Activated CD8-positive, alpha-beta memory T cell treated with anti-CD3 and anti-CD28 coated beads, Interleukin-2, amount 10 ng/mL, durations not matched to agents 7 days and 5 days (primary cell): ENCODE data around the gene FRG2B. TPM values are rescaled to one million over a fixed set of nuclear protein-coding genes. Genes with fewer than 3 reads are reported as not detected.
A peak's percentile ranks its signal among the peaks of the same experiment; 100 is the strongest.
"Not testable (repeated sequence)": the region's sequence is repeated elsewhere in the genome, so short reads cannot be mapped to it uniquely, and the experiment has no call there.

ENCODE experiments used
- ATAC-seq: fragments of 150-1000 bp; cut with Tn5 transposase; one replicate; pipeline ENCODE4 v1.10.0; 2021; ENCODE audit warnings: moderate library complexity
- CTCF ChIA-PET: fragments of 350-600 bp; sonication (Branson Sonifier 250); formaldehyde crosslinking; loops from one replicate; lab custom pipeline; 2021; ENCODE audit warnings: antibody characterized with exemption; lab: Charles Lee
- DNase-seq: peaks from one replicate; pipeline ENCODE4 v3.0.0-alpha.2; 2020
- H3K27ac Mint-ChIP-seq: one replicate; pipeline ENCODE4 v1.8.0; 2021; ENCODE audit warnings: mild to moderate bottlenecking, mixed read lengths
- H3K27me3 Mint-ChIP-seq: one replicate; pipeline ENCODE4 v1.8.0; 2021; ENCODE audit warnings: mixed read lengths
- H3K36me3 Mint-ChIP-seq: one replicate; pipeline ENCODE4 v1.8.0; 2021; ENCODE audit warnings: mild to moderate bottlenecking, mixed read lengths
- H3K4me1 Mint-ChIP-seq: one replicate; pipeline ENCODE4 v1.8.0; 2021; ENCODE audit warnings: mixed read lengths
- H3K4me3 Mint-ChIP-seq: one replicate; pipeline ENCODE4 v1.8.0; 2021; ENCODE audit warnings: mild to moderate bottlenecking, moderate library complexity, mixed read lengths
- H3K9me3 Mint-ChIP-seq: one replicate; pipeline ENCODE4 v1.8.0; 2022; ENCODE audit warnings: low read depth, mixed read lengths
- total RNA-seq, 2 experiments: library from RNA; stranded (reverse); gene quantifications; one replicate each; pipeline ENCODE4 v1.2.3, GENCODE V29; 2021

The FRG2B gene
- not detected for total RNA-seq

DNA sequence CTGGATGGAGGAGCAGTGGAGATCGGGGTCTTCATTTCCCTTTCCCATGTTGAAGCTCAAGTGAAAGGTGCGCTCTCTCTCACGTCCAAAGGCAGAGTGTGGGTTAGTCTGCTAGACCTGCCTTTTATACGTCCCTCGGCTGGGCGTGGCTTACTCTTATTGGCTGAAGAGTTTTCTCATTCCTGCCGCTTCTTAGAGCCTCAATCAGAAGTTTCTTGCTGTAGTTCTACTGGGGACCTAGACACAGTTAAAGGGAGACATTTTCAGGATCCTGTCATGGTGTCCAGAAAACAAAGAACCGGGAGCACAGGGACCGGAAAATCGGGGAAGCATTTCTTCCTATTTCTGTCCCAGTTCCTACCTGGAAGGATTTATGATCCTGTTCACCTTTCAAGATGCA lies at the start of gene FRG2B:
Gene FRG2B, minus strand, starts transcription at position 101 of the 400 bp plus-strand sequence. Its CDS starts 53 bp downstream, at position 48.
- H3K27me3 Mint-ChIP-seq = peaks cover 15% of the 10 kb centered on the region
- H3K36me3 Mint-ChIP-seq, H3K4me3 Mint-ChIP-seq, CTCF ChIA-PET, H3K27ac Mint-ChIP-seq, ATAC-seq, DNase-seq, H3K4me1 Mint-ChIP-seq, H3K9me3 Mint-ChIP-seq: not testable (repeated sequence)

DNA sequence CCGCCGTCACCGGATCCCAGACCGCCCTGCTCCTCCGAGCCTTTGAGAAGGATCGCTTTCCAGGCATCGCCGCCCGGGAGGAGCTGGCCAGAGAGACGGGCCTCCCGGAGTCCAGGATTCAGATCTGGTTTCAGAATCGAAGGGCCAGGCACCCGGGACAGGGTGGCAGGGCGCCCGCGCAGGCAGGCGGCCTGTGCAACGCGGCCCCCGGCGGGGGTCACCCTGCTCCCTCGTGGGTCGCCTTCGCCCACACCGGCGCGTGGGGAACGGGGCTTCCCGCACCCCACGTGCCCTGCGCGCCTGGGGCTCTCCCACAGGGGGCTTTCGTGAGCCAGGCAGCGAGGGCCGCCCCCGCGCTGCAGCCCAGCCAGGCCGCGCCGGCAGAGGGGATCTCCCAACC lies 40.9 kb upstream of the FRG2B start:
- H3K4me3 Mint-ChIP-seq, H3K9me3 Mint-ChIP-seq, ATAC-seq, CTCF ChIA-PET, DNase-seq, H3K36me3 Mint-ChIP-seq, H3K27ac Mint-ChIP-seq, H3K4me1 Mint-ChIP-seq: not testable (repeated sequence)
- H3K27me3 Mint-ChIP-seq = peaks cover 14% of the 10 kb centered on the region

DNA sequence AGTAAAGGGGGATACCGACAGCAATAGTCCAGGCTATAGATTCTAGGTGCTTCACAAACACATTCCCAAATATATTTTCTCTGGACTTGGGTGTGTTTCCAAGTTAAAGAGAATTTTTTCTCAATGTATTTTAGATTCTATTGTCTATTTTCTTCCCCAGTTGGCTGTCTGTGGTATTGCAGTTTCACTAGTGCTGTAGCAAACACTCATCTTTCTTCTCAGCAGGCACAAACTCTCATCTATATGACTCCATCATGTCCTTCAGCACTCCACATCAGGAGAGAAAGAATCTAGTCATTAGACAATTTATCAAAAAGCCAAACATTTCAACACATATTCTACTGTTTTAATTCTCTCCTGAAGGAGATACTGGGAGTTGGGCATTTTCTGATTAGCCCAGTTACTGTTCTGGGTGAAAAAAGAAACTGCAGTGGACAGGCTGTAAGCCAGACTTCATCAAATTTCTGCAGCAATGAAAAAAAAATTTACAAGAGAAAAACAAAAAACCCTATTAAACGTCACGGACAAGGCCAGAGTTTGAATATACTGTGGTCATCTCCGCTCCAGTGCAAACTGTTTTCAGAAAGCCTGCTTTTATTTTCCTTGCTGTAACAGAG lies 37.1 kb upstream of the FRG2B start:
- H3K4me3 Mint-ChIP-seq, ATAC-seq, DNase-seq, H3K4me1 Mint-ChIP-seq, H3K36me3 Mint-ChIP-seq, H3K9me3 Mint-ChIP-seq, CTCF ChIA-PET, H3K27ac Mint-ChIP-seq: not testable (repeated sequence)
- H3K27me3 Mint-ChIP-seq = peaks cover 20% of the 10 kb centered on the region

DNA sequence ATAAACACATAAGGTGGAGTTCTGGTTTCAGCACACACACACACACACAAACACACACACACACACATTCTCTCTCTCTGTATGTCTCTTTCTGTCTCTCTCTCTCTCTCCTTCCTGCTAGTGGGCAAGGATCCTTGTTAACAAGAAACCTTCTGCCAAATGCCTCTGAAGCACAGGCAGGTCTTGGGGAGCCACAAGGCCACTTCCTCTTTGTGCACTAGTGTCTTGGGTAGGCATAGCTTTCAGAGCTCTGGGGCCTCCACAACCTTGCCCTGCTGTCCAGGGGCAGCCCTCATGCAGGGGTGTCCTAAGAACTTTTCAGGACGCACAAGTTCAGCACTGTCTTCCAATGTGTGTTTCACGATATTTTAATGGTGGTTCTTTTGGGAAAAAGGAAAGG lies 34.5 kb upstream of the FRG2B start:
- H3K4me3 Mint-ChIP-seq, H3K9me3 Mint-ChIP-seq, H3K27ac Mint-ChIP-seq, DNase-seq, H3K36me3 Mint-ChIP-seq, H3K4me1 Mint-ChIP-seq, CTCF ChIA-PET, ATAC-seq: not testable (repeated sequence)
- H3K27me3 Mint-ChIP-seq = peaks cover 20% of the 10 kb centered on the region

DNA sequence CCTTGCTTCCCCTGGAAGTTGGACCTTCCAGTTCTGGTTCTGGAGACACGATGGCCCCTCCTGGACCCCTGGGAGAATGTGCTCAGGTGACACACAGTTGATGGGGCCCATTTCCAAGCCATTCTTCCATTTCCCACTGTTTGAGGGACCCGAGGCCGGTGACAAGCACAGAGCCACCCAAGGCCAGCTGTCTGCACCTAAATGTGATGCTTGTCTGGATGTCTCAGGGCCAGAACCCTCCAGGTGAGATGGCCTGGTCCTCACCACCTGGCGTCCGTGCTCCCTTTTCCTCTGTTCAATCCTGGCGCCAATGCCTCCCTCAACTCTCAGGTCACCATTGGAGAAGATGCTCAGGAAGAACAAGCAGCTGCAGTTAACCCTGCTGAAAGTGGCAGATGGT lies 33.9 kb upstream of the FRG2B start:
- H3K9me3 Mint-ChIP-seq, H3K36me3 Mint-ChIP-seq, ATAC-seq, H3K4me3 Mint-ChIP-seq, CTCF ChIA-PET, H3K27ac Mint-ChIP-seq, DNase-seq, H3K4me1 Mint-ChIP-seq: not testable (repeated sequence)
- H3K27me3 Mint-ChIP-seq = peaks cover 20% of the 10 kb centered on the region

DNA sequence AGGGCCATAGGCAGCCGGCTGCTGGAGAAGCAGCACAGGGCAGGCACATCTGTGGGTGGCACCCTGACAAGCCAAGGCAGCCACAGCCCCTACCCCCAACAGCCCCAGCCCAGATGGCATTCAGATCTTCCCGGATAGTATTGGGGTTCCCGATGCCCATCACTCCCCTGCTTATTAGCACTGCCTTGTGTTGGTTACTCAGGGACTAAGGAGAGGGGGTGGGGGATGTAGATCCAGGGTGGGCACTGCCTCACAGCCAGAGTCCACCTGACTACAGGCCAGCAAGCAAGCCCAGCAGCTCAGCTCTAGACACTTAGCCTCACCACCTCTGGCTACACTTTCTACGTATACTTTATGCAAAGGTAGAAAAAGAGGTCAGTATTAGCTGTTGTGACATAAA lies 30.7 kb upstream of the FRG2B start:
- ATAC-seq, H3K4me1 Mint-ChIP-seq, DNase-seq, H3K9me3 Mint-ChIP-seq, H3K27ac Mint-ChIP-seq, H3K36me3 Mint-ChIP-seq, H3K27me3 Mint-ChIP-seq, H3K4me3 Mint-ChIP-seq, CTCF ChIA-PET: not testable (repeated sequence)

DNA sequence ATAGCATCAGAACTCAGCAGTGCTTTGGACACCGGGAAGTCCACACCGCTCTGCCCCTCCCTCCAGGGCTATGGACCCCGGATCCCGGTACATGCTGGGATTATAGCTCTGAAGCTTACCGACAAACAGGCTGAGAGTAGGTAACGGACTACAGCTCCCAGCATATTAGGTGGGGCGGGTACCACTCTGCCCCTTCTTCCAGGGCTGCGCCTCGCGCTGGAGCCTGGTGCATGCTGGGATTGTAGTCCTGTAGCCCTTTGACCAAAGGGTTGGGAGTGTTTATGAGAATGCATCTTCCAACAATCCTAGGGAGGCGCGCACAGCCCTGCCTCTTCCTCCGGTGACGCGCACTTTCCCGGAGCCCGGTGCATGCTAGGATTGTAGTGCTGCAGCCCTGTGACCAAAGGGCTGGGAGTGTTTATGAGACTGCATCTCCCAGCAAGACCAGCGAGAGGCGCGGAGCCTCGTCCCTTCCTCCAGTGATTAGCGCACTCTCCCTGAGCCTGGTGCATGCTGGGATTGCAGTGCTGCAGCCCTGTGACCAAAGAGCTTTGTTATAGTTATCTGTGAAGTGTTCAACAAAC lies 22.4 kb upstream of the FRG2B start:
- H3K27ac Mint-ChIP-seq, CTCF ChIA-PET, H3K9me3 Mint-ChIP-seq, DNase-seq, ATAC-seq, H3K4me1 Mint-ChIP-seq, H3K36me3 Mint-ChIP-seq, H3K27me3 Mint-ChIP-seq, H3K4me3 Mint-ChIP-seq: not testable (repeated sequence)

DNA sequence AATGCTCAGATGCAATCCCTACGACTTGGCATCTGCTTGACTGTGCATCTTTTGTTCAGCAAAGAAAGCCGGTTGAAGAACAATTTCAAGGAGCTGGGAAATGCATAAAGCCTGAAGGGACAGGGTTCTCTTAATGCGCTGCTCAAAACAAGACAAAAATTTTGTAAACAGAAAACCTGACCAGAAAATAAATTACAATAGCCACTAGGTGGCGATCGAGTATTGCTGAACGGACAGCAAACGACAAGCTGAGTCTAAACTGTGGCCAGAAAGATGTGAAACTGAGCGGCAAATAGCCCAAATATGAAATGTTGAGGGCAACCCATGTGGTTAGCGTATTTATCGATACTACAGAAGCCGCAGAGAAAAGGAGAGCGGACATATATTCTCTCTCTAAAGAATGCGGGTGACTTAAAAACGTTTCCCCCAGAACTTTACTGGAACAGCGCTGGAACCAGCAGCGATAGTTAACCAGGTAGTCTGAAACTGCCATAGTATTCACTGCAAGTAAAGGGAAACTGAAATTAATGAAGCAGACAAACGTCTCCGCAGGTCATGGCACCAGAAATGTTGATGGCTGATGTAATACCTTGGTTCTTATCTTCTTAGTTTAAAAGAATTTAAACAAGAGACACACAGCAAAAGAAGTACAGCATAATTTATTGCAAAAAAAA lies 20.6 kb upstream of the FRG2B start:
- H3K9me3 Mint-ChIP-seq, H3K27ac Mint-ChIP-seq, CTCF ChIA-PET, H3K27me3 Mint-ChIP-seq, H3K36me3 Mint-ChIP-seq, H3K4me3 Mint-ChIP-seq, H3K4me1 Mint-ChIP-seq, DNase-seq: not testable (repeated sequence)
- ATAC-seq = peak; percentile 61

DNA sequence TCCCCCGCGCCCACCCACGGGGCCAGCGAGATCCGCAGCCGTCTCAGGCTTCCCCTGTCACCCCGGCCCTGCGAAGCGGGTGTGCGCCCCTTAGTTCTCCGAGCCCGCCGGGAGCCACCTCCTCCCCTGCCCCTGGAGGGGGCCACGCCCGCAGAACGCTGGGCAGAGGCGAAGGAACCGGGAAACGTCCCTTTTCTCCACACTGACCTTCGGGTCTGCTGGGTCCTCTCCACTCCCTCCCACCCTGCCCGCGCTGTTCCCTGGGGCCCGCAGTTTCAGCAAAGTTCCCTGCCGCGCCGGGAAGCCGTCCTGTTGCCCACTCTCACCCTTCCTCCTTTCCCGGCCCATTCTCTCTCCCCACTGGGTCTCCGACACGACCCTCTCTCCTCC lies 11.2 kb upstream of the FRG2B start:
- H3K27ac Mint-ChIP-seq, DNase-seq, H3K36me3 Mint-ChIP-seq, H3K4me3 Mint-ChIP-seq, H3K9me3 Mint-ChIP-seq, CTCF ChIA-PET, H3K4me1 Mint-ChIP-seq, ATAC-seq: not testable (repeated sequence)
- H3K27me3 Mint-ChIP-seq = peaks cover 37% of the 10 kb centered on the region

DNA sequence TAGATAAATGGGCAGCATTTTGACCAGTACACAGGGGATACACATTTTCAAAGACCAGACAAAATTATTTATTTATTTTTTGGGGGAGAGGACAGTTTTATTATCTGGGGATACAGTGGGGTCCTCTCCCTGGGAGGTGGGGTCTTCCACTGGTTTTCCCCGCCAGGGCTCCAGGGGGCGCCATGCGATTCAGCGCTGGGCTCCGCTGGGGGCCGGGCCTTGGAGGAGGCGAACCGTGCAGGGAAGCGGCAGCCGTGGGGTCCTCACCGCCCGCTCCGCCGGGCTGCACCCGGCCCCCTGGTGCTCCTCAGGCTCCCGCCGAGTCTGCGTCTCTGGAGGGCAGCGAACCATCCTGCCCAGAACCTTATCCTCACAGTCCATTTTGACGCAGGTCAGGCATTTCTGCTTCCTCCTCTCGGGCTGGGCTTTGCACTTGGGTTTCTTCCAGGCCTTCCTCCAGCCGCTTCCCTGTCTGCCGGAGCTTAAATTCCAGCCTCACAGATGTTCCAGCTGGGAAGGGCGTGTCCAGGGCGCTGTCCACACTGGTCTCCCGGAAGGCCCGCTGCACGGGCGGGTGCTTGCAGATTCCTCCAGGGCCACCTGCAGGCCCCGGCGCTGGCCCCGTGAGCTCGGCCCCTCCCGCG lies 10.7 kb upstream of the FRG2B start:
- ATAC-seq, DNase-seq, H3K36me3 Mint-ChIP-seq, H3K4me3 Mint-ChIP-seq, CTCF ChIA-PET, H3K9me3 Mint-ChIP-seq, H3K4me1 Mint-ChIP-seq, H3K27ac Mint-ChIP-seq: not testable (repeated sequence)
- H3K27me3 Mint-ChIP-seq = peaks cover 37% of the 10 kb centered on the region

DNA sequence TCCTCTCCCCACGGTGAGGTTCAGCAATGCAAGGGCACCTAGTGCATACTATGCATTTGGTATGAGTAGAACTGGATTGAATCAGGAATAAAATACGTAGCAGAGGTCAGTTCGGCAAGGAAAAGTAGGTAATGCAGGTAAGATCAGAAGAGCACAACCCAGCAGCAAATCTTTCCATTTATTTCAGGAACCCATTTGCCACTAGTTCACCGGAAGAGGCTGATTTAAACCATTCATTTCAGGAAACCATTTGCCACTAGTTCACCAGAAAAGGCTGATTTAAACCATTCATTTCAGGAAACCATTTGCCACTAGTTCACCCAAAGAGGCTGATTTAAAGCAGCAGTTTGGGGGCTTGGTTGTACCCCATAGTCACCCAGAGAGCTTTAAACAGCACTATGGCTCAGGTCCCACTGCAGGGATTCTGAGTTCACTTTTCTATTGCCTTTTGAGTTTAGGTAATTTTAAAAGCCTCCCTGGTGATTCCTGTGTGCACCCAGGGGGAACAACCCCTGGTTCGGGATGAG lies 4.2 kb upstream of the FRG2B start:
- H3K27me3 Mint-ChIP-seq = peaks cover 26% of the 10 kb centered on the region
- H3K27ac Mint-ChIP-seq, H3K9me3 Mint-ChIP-seq, H3K36me3 Mint-ChIP-seq, H3K4me1 Mint-ChIP-seq, CTCF ChIA-PET, H3K4me3 Mint-ChIP-seq: not testable (repeated sequence)
- DNase-seq = peak; percentile 49
- ATAC-seq = peak; percentile 71

DNA sequence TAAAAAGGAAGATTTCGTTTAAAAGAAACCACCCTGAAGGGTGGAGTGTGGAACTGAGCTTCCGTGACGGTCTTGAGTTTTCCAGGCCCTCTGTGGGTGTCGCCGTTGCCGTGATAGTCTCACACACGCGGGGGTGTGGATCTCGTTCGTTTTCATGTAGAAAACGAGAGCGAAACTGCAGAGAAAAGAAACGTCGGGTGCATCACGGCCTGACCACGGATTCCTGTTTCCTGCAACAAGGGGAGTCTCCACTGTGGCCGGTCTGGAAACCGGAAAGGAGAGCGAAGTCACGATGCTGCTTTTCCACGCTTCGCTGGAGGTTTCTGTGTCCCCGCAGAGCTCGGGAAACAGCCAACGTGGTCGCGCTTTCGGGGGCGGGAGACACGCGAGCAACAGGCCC lies 4.1 kb downstream of the FRG2B start:
- peaks cover 28% of the 10 kb centered on the region for H3K27me3 Mint-ChIP-seq
- H3K9me3 Mint-ChIP-seq, ATAC-seq, H3K36me3 Mint-ChIP-seq, H3K27ac Mint-ChIP-seq, DNase-seq, CTCF ChIA-PET, H3K4me1 Mint-ChIP-seq, H3K4me3 Mint-ChIP-seq: not testable (repeated sequence)

DNA sequence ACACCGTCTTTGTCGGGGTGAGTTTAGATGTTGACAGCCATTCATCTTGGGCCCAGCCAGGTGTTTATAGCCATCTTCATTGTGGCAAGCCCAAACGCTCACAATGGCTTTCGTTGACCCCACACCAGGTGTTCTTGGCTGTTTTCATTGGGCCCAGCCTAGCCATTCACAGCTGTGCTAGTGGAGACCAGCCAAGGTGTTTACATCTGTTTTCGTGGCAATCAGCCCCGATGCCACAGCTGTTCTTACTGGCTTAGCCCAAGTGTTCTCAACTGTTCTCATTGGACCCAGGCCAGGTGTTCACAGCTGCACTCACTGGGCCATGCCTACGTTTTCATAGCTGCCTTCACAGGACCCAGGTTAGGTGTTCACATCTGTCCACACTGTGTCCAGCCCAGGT lies 7.7 kb downstream of the FRG2B start:
- H3K27ac Mint-ChIP-seq = no peak overlapping the region
- DNase-seq (no peak), ATAC-seq (no peak)
- no peaks in the 10 kb centered on the region for H3K9me3 Mint-ChIP-seq
- H3K4me3 Mint-ChIP-seq = no peak overlapping the region
- H3K4me1 Mint-ChIP-seq = no peaks in the 10 kb centered on the region
- CTCF ChIA-PET = interaction anchor here (1.2 kb wide), 1 partner anchor 9 kb away, joined by 5 read pairs; no protein-coding TSS in a partner anchor
- peaks cover 6% of the 10 kb centered on the region for H3K36me3 Mint-ChIP-seq
- H3K27me3 Mint-ChIP-seq = peaks cover 30% of the 10 kb centered on the region
